Ovary (tissue), 9 donors: ENCODE results near the gene GMEB1. TPM values are rescaled to one million over a fixed set of nuclear protein-coding genes. Genes with fewer than 3 reads are reported as not detected.
"Not testable (repeated sequence)": the region's sequence is repeated elsewhere in the genome, so short reads cannot be mapped to it uniquely, and the experiment has no call there.

Experiments
- DNase-seq, 5 donors: peaks; one replicate each; pipeline ENCODE4 v3.0.0-alpha.2; 2019 to 2020
- H3K27ac ChIP-seq, 2 donors: fragments of 200-600 bp; one replicate each; pipeline versions ENCODE4 v1.5.1 to v1.8.0; 2019 to 2022
- H3K27me3 ChIP-seq: fragments of 200-600 bp; one replicate; pipeline ENCODE4 v1.8.0; 2022
- H3K36me3 ChIP-seq: fragments of 200-600 bp; sonication (generic); one replicate; pipeline ENCODE4 v1.5.1; 2019
- H3K4me1 ChIP-seq: one replicate; pipeline ENCODE4 v1.8.1; 2013; ENCODE audit warnings: mild to moderate bottlenecking, moderate library complexity; ENCODE audit not compliant: insufficient read depth
- H3K4me3 ChIP-seq: fragments of 200-600 bp; sonication (generic); one replicate; pipeline ENCODE4 v1.5.1; 2017
- H3K9me3 ChIP-seq, 2 donors: fragments of 200-600 bp in 1 of 2; sonication (generic) in 1 of 2; one replicate each; pipeline versions ENCODE4 v1.5.1 to v1.8.1; 2013 to 2019; ENCODE audit warnings: mild to moderate bottlenecking in 1 of 2, moderate library complexity in 1 of 2
- EP300 ChIP-seq: sonication (generic); formaldehyde crosslinking; IDR thresholded peaks from one replicate; pipeline ENCODE4 v1.6.1; 2017; ENCODE audit warnings: antibody characterized with exemption
- POLR2A ChIP-seq: fragments of 450-650 bp; IDR thresholded peaks from one replicate; pipeline ENCODE4 v1.6.1; 2017; ENCODE audit warnings: antibody characterized with exemption, mild to moderate bottlenecking, moderate library complexity
- WGBS, 3 donors: extraction: QIAGEN DNeasy Blood & Tissue Kit in 1 of 3; methylation state at CpG; one replicate each; pipeline versions ENCODE4 v1.1.5 to v1.1.7; 2013 to 2017; 5-methylcytosine and 5-hydroxymethylcytosine counted together
- intact Hi-C, 4 donors: fragments of 100-400 bp; cut with DNase I; formaldehyde crosslinking; loops; one replicate each; pipeline versions ENCODE4 v1.11.0 to v1.15.1; 2022 to 2023
- polyA plus RNA-seq, 2 donors: library from polyadenylated mRNA; stranded (reverse); fragments of 200-250 nt in 1 of 2; fragments of 350-450 nt in 1 of 2; fragmentation: Illumina TruSeq in 1 of 2; extraction: RNeasy Lipid Tissue Mini Kit (QIAGEN cat#74804) in 1 of 2; gene quantifications; one replicate each; pipeline ENCODE4 v1.2.3, GENCODE V29; 2013 to 2014
- total RNA-seq, 7 donors: library from RNA; depleted of rRNA in 2 of 7; stranded (reverse); fragments of >200 nt in 2 of 7; fragmentation: NEBNext Ultra II Directional in 3 of 7; extraction: Animal tissue kit (Norgen Biotek cat#: 25700) in 3 of 7; gene quantifications; one replicate each; pipeline versions ENCODE4 v1.1.0 to v1.2.4, GENCODE V29; 2016 to 2023
- TF ChIP-seq, protein P1 (sequence below), 3 donors: fragments of 450-650 bp in 2 of 3; fragments of 200-600 bp in 1 of 3; IDR thresholded peaks; one replicate each; pipeline versions ENCODE4 v1.5.1 to v1.8.0; 2016 to 2022; ENCODE audit warnings: antibody characterized with exemption in 3 of 3, mild to moderate bottlenecking in 1 of 3
- donor health status: DM: no; HTN: no; CAD: no; lungs with moderate emphysema.
- donor health status: DM: no; HTN: no; CAD: no.
- donor health status: Bipolar disorder and iron deficiency.
- donor health status: DM: yes; HTN: yes; CAD: no.
- donor health status: DM: no; HTN: no; CAD: no.
- donor health status: DM: yes; HTN: yes; CAD: no.

The GMEB1 gene
- total and polyA plus RNA-seq, 9 donors: 6.3 to 18.3 (median 13.2) TPM

DNA sequence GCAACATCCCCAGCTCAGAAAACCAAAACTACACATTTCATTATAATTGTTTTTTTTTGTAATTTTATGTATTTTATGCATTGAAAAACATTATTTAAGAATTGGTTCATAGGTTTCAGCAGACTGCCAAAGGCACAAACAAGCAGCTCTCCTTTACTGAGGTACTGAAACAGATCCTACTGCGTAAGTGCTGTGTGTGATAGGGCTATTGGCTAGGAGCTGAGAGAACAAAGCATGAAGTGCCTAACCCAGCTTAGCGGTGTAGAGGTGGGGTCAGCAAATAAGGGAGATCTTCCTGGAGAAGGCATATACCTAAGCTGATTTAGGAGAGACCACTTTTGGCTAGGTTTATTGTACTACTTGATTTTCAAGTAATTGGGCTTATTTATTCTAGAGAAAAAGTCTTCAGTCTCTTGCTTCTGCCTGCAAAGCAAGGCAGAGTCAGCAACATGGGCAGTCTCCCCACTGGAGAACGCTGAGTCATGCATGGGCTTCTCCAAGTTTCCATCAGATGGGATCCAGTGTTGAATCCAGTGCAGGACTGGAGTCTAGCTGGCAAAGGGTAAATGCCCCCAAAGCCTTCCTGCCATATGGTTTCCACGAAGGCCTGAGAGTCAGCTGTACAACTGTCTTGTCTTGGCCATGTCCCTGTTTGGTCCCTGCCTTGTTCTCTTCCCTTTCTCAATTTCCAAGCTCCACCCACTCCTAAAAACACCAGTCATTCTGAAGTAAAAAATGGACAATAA, 50.2 kb downstream of the GMEB1 start:
- WGBS, 3 donors: 71 to 81% (median 75%) methylated on average over 4 of the region's 4 CpGs
- TF ChIP-seq POLR2A (no peak), EP300 (no peak)
- TF ChIP-seq, protein P1, sequence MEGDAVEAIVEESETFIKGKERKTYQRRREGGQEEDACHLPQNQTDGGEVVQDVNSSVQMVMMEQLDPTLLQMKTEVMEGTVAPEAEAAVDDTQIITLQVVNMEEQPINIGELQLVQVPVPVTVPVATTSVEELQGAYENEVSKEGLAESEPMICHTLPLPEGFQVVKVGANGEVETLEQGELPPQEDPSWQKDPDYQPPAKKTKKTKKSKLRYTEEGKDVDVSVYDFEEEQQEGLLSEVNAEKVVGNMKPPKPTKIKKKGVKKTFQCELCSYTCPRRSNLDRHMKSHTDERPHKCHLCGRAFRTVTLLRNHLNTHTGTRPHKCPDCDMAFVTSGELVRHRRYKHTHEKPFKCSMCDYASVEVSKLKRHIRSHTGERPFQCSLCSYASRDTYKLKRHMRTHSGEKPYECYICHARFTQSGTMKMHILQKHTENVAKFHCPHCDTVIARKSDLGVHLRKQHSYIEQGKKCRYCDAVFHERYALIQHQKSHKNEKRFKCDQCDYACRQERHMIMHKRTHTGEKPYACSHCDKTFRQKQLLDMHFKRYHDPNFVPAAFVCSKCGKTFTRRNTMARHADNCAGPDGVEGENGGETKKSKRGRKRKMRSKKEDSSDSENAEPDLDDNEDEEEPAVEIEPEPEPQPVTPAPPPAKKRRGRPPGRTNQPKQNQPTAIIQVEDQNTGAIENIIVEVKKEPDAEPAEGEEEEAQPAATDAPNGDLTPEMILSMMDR (IDR thresholded peaks at IDR 0.05): no peak

DNA sequence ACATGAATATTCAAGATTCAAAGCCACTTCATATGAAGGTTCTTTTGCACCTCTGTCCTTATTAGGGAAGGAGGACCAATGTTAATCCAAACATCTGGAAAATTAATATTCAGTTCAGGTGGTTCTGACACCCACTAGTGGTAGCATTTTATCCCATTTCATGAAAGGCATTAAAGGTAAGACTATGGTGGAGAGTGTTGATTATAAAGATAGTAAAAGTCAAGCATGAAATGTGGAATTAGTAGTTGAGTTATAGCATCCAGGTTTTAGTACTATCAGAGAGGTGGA, 50.7 kb downstream of the GMEB1 start:
- intact Hi-C loops: no loop called here
- no peaks in the 10 kb centered on the region for H3K36me3 ChIP-seq
- no peak overlapping the region for H3K4me3 ChIP-seq
- H3K27ac ChIP-seq: no peak overlapping the region
- TF ChIP-seq, protein P1 (IDR thresholded peaks at IDR 0.05): no peak
- TF ChIP-seq EP300 (no peak), POLR2A (no peak)
- no peaks in the 10 kb centered on the region for H3K9me3 ChIP-seq
- DNase-seq: no peak
- H3K27me3 ChIP-seq: no peaks in the 10 kb centered on the region
- H3K4me1 ChIP-seq: no peaks in the 10 kb centered on the region

More for the DNA sequence above, 50.2 kb downstream of the GMEB1 start:
- H3K4me3 ChIP-seq: no peak overlapping the region
- H3K27ac ChIP-seq: no peak overlapping the region
- H3K9me3 ChIP-seq: no peaks in the 10 kb centered on the region
- no peaks in the 10 kb centered on the region for H3K4me1 ChIP-seq
- no peak for DNase-seq
- no peaks in the 10 kb centered on the region for H3K27me3 ChIP-seq
- intact Hi-C loops: no loop called here
- no peaks in the 10 kb centered on the region for H3K36me3 ChIP-seq

DNA sequence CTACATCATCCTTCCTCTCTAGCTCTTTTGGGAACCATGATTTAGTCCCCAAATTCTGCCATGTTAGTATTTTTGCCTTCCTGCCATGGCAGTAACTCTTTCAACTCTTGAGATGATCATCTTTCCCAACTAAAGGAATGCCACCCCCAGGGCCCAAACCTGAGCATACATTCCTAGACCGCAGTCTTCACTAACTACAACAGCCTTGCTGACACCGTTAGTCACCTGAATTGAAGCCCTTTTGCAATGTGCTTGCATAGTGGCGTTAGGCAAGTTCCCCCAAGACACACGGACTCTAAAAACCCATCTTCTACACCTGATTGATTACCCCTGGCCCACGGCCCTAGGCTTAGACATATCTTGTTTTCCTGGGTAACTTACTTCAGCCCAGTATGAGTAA, 51.8 kb downstream of the GMEB1 start:
- H3K4me3 ChIP-seq: no peak overlapping the region
- no peaks in the 10 kb centered on the region for H3K36me3 ChIP-seq
- H3K27ac ChIP-seq: no peak overlapping the region
- intact Hi-C loops: no loop called here
- H3K9me3 ChIP-seq: no peaks in the 10 kb centered on the region
- no peaks in the 10 kb centered on the region for H3K27me3 ChIP-seq
- TF ChIP-seq POLR2A (no peak), EP300 (no peak)
- TF ChIP-seq, protein P1 (IDR thresholded peaks at IDR 0.05): no peak
- 76 to 81% (median 77%) methylated on average over 5 of the region's 5 CpGs for WGBS, 3 donors
- no peaks in the 10 kb centered on the region for H3K4me1 ChIP-seq
- DNase-seq: no peak

DNA sequence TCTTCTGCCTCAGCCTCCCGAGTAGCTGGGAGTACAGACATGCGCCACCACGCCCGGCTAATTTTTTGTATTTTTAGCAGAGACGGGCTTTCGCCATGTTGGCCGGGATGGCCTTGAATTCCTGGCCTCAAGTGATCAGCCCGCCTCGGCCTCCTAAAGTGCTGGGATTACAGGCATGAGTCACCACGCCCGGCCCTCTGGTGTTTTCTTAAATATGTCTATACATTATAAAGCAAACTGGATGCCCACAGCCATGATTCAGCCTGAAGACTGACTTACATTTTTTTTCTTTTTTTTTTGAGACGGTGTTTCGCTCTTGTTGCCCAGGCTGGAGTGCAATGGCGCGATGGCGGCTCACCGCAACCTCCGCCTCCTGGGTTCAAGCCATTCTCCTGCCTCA, 53.3 kb downstream of the GMEB1 start:
- H3K36me3 ChIP-seq, H3K27me3 ChIP-seq, H3K4me3 ChIP-seq, H3K27ac ChIP-seq, H3K4me1 ChIP-seq, H3K9me3 ChIP-seq, DNase-seq, intact Hi-C loops: not testable (repeated sequence)
- 88 to 90% (median 89%) methylated on average over 18 of the region's 18 CpGs for WGBS, 3 donors

DNA sequence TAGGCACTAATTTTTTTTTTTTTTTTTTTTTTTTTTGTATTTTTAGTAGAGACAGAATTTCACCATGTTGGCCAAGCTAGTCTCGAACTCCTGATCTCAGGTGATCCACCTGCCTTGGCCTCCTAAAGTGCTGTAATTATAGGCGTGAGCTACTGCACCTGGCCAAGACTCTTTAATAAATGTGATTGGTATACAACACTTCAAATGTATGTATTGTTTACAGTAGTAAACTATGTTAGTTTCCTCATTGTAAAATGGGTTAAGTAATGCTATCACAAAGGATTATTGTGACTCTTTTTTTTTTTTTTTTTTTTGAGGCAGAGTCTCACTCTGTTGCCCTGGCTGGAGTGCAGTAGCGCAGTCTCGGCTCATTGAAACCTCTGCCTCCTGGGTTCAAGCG, 56.8 kb downstream of the GMEB1 start:
- 91 to 93% (median 91%) methylated on average over 5 of the region's 5 CpGs for WGBS, 3 donors
- intact Hi-C loops, H3K9me3 ChIP-seq, H3K36me3 ChIP-seq, H3K27ac ChIP-seq, H3K4me3 ChIP-seq, H3K27me3 ChIP-seq, H3K4me1 ChIP-seq, DNase-seq: not testable (repeated sequence)
